HG03097 (cell line): ENCODE data around the gene DNAH6.
"Not testable (repeated sequence)": the region's sequence is repeated elsewhere in the genome, so short reads cannot be mapped to it uniquely, and the experiment has no call there.

Experiments used
- ATAC-seq: cut with Tn5 transposase; IDR thresholded peaks from one replicate; pipeline ENCODE4 v1.9.1; 2021; ENCODE audit not compliant: unreplicated experiment, low FRiP score

Gene DNAH6

DNA sequence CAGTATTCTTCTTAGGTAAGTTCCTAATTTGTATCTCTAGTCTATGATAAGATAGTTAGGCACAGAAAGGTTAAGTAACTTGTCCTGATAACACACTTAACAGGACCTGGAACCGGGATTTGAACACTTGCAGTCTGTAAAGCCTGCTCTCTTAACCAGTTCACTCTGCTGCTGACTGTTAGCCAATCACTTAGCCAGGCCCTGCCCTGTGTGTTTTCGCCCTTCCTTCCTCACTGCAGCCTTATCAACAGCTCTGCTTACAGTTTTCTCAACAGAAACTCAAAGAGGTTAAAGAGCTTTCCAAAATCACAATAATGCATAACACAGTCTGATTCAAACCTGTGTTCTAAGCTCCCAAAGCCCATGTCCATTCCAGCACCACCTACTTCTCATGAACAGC is 212.9 kb downstream of the DNAH6 start:
- ATAC-seq: no peak

DNA sequence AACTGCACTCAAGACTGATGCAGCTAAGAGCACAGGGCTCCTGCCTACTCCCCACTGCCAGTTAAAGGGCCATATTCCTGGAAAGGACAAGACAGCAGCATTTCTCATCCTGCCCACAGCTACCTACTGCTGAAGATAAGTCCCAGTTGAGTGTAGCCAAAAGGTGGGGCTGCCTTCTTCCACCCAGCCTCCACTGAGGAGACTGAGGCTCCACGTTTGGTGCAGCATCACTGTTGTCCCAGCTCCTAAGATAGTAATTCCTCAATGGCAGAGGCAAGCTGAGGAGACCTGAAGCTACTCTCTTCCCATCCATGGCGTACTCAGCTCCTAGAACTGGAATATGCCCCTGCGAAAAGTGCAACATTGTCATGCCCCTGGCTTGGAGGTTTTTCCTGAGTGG is 214.9 kb downstream of the DNAH6 start:
- no peak for ATAC-seq

DNA sequence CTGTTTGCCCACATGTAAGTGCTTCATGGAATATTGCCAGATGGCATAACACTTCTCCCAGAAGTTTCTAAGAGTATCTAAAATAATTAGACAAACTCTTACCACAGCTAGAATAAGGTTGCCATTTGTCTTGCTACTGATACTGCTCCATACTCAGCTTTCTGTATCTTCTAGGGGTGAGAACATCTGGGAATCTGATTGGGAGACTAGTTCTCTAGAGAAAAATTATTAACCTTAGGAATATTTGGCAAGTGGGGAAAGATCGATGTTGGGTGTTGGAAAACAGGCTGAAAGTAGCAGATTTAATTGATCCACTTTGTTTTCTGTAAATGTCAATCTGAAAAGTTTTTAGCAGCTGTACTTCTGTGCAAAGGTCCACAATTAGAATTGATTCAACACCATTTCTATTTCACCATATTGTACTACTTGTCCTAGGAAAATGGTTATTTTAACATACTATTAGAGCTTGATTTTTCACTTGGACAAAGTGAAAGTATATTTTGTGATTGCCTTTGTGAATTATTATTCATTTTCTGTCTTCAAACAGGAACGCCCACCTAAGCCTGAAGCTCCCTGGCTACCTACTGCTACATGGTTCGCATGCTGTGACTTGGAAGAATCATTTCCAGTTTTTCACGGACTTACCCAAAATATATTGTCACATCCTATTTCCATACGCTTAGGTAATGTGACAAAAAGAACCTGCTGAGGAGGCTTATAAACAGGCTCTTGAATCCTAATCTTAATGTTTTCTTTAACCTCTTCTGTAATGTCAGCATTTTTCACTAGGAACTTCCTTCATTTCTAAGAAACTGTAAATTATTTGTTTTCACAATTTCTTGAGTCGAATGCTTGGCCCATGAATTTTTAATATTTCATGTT is 216.8 kb downstream of the DNAH6 start:
- no peak for ATAC-seq

DNA sequence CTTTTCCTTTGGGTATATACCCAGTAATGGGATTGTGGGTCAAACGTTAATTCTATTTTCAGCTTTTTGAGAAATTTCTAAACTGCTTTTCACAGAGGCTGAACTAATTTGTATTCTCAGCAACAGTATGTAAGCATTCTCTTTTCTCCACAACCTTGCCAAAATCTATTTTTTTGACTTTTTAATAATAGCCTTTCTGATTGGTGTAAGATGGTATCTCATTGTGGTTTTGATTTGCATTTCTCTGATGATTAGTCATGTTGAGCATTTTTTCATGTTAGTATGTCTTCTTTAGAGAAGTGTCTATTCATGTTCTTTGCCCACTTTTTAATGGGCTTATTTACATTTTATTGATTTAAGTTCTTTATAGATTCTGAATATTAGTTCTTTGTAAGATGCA is 219.1 kb downstream of the DNAH6 start:
- no peak for ATAC-seq

DNA sequence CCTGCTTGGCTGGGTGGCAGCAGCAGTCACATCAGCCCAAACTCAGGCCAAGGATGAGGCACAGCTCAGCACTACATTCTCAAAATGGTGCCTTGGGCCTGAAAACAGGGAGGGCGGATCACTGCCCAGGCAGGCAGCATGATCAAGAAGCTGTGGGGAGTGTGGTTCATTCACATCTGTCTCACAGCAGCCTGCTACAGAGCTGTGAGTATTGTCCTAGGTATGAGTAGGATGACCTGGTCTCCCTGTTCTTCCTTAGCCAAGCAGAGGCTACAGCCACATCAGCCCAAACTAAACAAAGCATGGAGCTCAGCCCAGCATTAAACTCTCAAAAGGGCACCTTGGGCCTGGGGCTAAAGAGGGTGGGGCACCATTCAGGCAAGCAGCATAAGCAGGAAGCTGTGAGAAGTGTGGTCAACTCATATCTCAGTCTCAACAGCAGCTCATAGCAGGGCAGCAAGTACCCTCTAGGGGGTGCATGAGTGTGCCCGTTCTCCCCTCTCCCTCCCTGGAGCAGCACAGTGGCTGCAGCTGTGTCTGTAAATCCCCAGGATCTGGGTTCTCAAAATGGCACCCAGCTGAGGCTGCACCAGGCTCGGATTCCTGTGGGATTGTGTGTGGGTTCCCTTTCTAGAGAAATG is 225.0 kb downstream of the DNAH6 start:
- peak; percentile 98 for ATAC-seq

DNA sequence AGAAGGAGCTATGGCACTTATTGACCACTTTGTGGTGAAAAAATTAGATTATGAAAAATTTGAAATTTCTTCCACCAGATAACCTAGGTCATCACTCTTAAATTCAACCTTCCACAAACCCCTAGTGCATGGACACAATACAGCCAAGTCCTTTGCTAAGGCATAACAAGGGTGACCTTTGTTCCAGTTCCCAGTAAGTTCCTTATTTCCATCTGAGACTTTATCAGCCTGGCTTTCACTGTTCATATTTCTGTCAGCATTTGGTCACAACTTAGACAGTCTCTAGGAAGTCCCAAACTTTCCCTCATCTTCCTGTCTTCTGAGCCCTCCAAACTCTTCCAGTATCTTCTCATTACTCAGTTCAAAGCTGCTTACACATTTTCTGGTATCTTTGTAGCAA is 232.0 kb downstream of the DNAH6 start:
- no peak for ATAC-seq

DNA sequence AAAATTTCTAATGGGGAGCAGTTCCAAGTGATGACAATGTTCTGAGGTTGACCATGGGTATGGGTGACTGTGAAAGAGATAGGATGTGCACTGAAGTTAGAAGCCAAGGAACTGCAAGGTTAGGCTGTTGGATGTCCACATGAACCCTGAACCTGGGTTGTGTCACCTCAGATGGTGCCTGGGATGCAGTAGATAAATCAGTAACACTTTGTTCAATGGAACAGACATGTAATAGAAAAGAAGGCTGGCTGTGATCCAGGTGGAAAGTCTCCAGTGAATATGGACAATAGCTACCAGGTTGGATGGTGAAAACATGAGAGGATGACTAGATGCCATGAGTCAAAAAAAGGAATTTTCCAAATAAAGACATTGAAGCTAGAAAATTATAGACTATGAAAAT is 233.1 kb downstream of the DNAH6 start:
- no peak for ATAC-seq

DNA sequence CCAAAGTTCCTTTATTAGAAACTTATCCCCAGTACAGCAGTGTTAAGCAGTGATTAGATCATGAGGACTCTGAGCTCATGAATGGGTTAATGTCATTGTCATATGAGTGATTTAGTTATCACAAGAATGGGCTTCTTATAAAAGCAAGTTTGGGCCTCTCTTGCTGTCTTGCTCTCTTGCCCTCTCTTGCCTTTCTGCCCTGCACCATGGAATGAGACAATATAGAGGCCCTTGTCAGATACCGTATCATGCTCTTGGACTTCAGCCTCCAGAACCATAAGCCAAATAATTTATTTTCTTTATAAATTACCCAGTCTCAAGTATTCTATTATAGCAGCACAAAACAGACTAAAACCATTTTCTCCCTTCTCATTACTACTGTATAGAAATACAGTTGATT is 238.8 kb downstream of the DNAH6 start:
- no peak for ATAC-seq

DNA sequence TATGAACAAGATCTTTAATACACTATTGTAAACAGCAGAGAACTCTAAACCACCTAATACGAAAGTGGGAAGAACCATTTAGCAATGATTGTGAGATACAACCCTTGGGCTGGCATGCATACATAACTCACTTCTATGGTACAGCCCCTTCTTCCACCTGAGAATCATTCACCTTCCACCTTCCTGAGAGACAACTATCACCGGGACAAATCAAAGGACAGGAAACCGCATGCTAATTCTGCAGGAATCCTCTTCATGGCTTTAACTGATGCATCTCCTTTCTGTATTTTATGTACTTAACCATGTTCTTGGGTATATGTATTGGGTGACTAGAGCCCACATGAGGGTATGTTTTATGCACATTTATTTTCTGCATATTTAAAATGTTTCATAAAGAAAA is 241.3 kb downstream of the DNAH6 start:
- ATAC-seq: no peak

DNA sequence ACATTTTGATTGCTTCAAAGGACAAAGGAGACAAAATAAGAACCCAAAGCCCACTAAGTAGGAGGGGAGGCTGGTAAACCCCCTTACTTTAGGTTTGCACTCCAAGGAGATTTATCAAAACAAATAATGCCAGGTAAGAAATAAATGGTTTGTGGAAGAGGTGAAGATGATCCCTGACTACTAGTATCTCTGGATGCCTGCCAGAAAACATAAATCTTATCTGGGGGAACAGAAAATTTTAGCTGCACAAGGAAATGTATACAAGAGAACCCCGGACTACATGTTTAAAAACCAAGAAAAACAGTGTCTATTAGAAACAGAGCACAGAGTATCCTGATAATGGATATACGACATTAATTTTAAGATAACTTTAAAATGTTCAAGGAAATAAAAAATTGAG is 250.5 kb downstream of the DNAH6 start:
- no peak for ATAC-seq

DNA sequence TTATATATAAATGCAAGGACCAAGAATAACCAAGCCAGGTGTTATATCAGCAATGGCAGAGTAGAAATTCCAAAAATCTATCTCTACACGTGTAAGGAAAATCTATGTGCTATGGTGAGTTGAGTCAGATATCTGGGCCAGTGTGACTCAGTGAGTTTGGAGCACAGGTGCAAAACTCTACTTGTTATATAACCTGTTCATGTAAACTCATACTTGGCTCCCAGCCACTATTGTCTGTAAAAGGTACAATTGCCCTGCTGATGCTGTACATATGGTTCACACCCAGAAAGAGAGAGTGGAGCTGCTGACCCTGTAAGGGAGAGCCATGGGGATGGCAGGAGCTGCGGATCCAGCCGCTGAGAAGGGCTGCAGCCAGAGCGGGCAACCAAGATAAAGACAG is 252.5 kb downstream of the DNAH6 start:
- ATAC-seq: no peak

DNA sequence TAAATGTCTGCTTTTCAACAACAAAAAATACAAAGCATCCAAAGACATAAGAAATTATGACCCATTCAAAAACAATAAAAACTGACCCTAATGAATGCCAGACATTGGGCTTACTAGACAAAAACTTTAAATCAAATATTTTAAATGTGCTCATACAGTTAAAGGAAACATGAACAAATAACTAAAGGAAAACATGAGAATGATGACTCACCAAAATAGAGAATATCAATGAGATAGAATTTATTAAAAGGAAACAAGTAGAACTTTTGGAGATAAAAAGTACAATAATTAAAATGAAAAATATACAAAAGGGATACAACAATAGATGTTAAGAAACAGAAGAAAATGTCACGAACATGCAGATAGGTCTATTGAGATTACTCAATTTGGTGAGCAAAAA is 254.0 kb downstream of the DNAH6 start:
- no peak for ATAC-seq

DNA sequence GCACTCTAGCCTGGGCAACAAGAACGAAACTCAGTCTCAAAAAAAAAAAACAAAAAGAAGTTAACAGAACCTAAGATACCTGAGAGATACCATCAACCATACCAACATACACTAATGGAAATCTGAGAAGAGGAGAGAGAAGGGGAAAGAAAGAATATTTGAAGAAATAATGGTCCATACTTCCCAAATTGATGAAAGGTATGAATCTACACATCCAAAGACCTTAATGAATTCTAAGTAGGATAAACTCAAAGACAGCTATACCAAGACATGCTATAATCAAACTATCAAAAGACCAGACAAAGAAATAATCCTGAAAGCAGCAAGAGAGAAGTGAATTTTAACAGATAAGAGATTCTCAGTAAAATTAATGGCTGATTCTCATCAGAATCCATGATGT is 255.0 kb downstream of the DNAH6 start:
- ATAC-seq: no peak

DNA sequence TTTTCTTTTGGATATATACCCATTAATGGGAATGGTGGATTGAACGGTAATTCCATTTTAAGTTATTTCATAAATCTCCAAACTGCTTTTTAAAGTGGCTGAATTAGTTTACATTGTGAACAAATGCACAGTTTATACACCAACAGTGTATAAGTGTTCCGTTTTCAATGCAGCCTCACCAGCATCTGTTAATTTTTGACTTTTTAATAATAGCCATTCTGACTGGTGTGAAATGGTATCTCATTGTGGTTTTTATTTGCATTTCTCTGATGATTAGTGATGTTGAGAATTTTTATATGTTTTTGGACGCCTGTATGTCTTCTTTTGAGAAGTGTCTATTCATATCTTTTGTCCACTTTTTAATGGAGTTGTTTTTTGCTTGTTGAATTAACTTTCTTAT is 257.3 kb downstream of the DNAH6 start:
- not testable (repeated sequence) for ATAC-seq

DNA sequence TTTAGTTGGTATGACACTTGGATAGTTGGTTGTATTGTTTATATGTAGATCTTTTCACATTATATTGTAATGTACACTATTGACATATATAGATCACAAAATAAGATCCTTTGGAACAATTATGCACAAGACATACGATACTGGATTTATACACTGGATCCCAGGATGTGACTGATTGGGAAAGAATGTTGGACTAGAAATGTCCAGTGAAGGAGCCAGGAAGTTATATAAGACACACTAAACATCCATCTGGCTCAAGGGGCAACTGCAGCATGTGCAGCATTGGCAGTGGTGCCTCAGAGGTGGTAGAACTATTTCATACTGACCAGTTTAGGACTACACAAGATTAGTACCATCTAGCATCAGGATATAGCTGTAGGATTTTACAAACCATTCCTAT is 259.7 kb downstream of the DNAH6 start:
- ATAC-seq: no peak

DNA sequence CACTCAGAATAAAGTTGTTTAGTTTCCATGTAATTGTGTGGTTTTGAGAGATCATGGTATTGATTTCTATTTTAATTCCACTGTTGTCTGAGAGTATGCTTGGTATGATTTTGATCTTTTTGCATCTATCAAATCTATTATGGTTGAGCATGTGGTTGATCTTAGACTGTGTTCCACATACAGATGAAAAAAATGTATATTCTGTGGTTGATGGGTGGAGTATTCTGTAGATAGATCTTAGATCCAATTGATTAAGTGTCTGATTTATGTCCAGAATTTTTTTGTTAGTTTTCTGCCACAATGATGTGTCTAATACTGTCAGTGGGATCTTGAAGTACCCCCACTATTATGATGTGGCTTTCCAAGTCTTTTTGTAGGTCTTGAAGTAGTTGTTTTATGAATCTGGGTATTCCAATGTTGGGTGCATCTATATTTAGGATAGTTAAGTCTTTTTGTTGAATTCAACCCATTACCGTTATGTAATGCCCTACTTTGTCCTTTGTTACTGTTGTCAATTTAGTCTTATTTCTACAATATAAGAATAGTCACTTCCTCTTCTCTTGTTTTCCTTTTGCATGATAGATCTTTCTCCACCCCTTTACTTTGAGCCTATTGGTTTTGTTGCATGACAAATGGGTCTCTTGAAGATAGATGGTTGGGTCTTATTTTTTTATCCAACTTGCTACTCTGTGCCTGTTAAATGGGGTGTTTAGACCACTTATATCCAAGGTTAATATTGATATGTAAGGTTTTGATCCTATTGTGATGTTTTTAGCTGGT is 262.8 kb downstream of the DNAH6 start:
- ATAC-seq: no peak

DNA sequence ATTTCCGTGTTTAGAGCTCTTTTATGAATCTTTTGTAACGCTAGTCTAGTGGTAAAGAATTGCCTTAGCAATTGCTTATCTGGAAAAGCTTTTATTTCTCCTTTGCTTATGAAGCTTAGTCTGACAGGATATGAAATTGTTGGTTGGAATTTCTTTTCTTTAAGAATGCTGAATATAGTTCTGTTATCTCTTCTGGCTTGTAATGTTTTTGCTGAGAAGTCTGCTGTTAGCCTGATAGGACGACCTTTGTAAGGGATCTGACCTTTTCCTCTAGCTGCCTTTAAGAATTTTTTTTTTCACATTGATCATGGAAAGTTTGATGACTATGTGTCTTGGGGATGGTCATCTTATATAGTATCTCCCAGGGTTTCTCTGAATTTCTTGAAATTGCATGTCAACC is 263.5 kb downstream of the DNAH6 start:
- no peak for ATAC-seq

DNA sequence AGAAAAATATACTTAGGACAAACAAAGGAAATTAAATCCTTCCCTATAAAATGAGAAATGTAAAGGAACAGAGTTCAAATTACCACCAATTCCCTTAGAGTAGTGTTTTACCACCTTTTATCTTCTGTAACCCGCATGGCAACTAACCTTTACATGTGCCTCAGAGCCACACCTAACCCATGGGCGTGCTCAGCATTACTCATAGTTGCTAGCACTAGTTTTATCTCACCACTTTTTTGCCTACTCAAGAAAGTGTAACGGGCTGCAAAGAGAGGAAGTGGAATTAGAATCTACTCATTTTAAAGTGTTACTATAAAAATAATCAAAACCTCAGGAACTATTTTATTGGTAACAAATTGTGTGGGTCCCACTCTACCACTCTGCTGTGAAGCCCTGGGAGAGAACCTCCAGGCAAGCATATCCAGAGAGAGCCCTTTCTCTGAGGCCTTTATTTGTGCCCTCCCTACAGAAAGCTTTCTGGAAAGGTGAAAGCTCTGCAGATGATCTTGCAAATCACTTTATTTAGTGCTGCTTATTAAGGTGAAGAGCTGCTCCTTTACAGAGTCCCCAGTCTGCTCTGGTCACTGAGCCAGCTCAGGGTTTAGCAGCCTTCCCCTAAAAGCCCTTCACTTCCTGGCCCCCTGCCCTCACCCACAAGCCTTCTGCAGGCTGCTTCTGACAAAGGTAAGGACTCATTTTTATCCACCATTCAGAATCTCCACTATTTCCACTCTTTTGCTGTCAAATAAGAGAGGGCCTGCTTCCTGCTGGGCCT is 265.8 kb downstream of the DNAH6 start:
- ATAC-seq: peak; percentile 61

DNA sequence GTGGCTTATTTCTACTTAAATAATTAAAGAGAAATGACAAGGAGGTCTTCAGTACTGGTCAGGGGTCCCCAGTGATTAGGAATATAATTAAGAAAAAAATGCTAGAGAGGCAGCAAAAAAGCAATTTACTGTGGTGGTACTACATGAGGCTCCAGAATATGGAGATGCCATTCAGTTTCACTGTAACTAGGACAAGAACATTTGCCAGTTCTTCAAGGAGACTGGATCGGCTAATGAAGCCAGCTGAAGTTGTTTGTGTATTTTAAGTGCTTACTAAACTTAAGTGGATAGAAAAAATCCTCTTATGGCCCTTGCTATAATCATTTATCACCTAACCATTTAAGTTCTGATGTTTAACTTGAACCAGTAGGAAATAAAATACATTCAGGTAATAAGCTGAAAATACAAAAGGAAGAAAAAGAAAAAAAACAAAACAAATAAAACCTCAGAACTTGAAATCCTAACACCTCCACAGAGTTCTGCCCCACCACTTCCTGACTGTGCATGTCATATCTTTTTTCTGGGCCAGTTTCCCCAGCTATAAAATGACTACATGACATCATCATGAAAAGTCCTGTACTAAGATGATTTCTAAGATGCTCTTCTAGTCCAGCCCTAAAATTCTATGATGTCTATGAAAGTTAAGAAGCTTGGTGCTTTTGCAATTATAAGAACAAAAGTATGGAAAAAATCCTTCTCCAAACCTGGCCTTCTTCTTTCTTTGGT is 266.6 kb downstream of the DNAH6 start:
- no peak for ATAC-seq

DNA sequence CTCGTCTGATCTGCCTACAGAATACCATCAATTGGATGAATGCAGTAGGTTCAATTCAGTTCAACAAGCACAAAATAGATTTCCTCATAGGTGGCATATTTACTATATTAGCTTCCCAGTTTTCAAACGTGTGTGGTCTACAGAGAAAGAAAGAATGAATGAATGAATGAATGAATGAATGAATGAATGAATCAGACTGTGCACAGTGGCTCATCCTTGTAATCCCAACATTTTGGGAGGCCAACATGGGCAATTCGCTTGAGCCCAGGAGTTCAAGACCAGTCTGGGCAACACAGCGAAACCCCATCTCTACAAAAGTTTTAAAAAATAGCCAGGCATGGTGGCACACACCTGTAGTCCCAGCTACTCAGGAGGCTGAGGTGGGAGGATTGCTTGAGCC is 269.7 kb downstream of the DNAH6 start:
- no peak for ATAC-seq
